NOMO-1 treated with DMSO at 0.1 percent for 48 hours (cell line): Measurements from ENCODE around the gene C2orf69.

Source experiments
- DNase-seq: peaks from one replicate; lab custom pipeline; 2025; ENCODE audit not compliant: unreplicated experiment; lab: John Stamatoyannopoulos, UW

Gene C2orf69

DNA sequence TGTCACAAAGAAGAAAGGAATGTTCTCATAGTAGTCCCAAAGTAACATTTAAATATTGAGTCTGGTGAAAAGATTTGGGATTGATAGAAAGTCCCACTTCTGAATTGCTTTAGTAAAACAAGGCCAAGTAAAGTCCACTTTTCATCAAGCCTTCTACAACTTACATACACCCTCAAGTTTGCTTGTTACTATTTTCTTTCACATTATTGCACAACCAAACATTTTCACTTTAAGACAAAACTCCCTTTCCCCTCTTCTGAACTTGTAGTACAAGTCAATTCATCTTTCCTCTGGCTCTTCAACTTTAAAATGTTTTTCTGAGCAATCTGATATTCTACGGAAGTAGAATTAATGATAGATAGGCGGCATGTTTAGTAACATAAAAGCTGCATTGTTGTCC lies 55.3 kb downstream of the C2orf69 start:
- no peak for DNase-seq

DNA sequence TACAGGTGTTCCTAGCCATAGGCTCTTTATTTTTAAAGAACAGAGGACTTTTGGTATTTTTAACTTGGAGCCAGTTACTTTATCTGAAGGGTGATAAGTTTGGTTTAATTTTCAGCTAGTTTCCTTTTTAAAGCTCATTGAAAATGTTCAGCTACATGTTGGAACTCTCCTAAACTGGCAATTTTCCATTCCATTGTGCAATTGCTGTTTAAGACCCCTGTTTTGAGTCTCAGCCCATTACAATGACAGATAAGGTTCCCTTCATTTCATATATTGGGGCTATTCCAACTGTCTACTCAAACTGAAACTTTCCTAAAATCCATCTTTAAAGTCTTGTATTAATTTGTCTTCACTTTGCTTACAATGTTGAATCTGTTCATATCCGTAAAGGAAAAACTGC lies 55.9 kb downstream of the C2orf69 start:
- no peak for DNase-seq

DNA sequence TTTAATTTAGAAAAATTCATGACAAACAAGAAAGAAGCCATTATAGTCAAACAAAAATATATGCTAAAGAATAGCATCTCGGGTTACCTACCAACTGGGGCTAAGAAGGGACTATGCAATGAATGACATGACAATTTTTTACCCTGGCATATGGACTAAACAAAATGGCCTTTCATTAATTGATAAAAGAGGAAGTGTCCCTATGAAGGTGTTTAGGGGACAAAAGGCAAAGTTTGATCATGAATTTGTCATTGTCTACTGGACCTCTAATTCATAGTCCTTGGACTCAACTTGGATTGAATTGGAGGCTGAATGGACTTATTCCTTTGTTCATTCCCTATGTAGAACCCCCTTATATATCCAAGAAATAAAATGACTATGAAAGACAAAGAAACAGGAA lies 57.0 kb downstream of the C2orf69 start:
- no peak for DNase-seq

DNA sequence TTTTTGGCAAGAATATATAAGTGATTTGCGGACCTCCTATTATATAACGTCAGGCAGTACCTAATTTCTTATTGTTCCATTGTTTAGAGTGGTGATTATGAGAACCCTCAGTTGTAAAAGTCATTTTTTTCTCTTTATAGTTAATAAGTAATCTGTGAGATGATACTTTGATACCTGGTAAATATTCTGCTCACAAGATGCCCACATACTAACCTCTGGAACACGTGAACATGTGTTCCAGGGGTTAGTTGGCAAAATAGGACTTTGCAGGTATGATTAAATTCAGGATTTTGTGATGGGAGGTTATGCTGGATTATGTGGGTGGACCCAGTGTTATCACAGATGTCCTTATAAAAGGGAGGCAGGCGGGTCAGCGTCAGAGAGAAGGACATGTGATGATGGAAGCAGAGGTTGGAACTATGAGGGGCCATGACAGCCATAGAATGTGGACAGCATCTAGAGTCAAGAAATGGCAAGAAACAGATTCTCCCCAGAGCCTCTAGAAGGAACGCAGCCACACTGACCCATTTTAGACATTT lies 61.1 kb downstream of the C2orf69 start:
- DNase-seq, result no peak

DNA sequence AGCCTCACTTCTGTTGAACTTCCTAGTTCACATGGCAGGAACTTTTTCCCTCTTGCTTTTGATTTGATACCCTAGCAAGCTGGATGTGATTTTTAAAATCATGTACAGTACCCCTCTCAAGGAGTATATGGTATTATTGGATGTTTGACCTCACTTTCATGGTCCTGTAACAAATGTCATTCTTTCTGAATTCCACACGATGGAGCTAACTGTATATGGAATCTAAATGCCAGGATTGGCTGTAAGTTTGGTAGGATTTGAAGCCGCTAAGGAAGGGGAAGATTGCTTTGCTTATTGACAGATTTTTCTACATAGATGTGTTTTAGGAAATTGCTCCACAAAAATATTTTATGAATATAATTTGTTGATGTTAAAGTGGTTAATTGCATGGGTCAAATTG lies 62.6 kb downstream of the C2orf69 start:
- DNase-seq, result peak; percentile 20

DNA sequence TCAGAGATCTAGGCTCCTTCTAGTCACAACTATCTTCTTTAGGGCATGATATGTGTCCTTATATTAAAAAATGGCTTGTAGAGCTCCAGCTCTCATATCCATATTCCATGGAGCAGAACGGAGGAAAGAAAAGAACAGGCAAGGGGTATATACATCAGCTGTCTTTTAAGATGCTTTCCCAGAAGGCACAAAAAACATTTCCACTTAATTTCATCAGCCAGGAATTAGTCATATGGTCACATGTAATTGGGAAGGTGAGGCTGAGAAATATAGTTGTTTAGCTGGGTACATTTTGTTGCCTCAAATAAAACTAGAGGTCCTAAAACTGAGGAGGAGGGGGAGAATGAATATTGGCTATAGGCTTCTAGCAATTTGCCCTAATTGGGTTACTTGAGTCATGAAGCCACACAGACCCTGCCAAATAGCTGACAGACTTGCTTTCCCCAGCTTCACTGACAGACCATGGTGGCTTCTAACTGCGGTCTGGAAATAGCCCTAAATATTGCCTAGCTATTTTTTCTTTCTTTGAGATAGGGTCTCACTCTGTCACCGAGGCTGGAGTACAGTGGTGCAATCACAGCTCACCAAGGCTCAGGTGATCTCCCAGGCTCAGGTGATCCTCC lies 64.3 kb downstream of the C2orf69 start:
- no peak for DNase-seq
